IMR-90 (cell line): ENCODE measurements around the gene FAF1. TPM values are rescaled to one million over a fixed set of nuclear protein-coding genes. Genes with fewer than 3 reads are reported as not detected.

Experiments
- ATAC-seq: fragments of 200-7000 bp; cut with Tn5 transposase; 2 replicates; pipeline ENCODE4 v1.9.1; 2020; ENCODE audit warnings: low read depth, mild to moderate bottlenecking, moderate library complexity
- BruUV-seq: library from RNA; stranded (reverse); fragments of 400-500 nt; replicated peaks from 2 replicates; lab custom pipeline; 2021; lab: Mats Ljungman, UMichigan
- CTCF ChIA-PET: fragments of 300-600 bp; formaldehyde crosslinking; extraction: SDS; loops from one replicate; lab custom pipeline; 2021; ENCODE audit warnings: antibody characterized with exemption; lab: Yijun Ruan, JAX
- POLR2A ChIA-PET: fragments of 300-600 bp; sonication (Branson Sonifier 250); formaldehyde crosslinking; loops from one replicate; lab custom pipeline; 2022; ENCODE audit warnings: antibody characterized with exemption; ENCODE audit not compliant: unreplicated experiment; lab: Charles Lee
- DNase-seq: peaks from one replicate; pipeline ENCODE4 v3.0.0; 2013
- H2AFZ ChIP-seq: replicated peaks from 2 replicates; pipeline ENCODE3; 2013; ENCODE audit warnings: low read length, mild to moderate bottlenecking; ENCODE audit not compliant: poor library complexity
- H2AK5ac ChIP-seq: 2 replicates; pipeline ENCODE4 v1.6.1; 2013; ENCODE audit warnings: low read depth, low read length, inconsistent platforms
- H2AK9ac ChIP-seq: replicated peaks from 2 replicates; pipeline ENCODE3; 2013; ENCODE audit warnings: mild to moderate bottlenecking, low read depth, low read length, moderate library complexity; ENCODE audit not compliant: poor library complexity
- H2BK120ac ChIP-seq: 2 replicates; pipeline ENCODE4 v1.6.1; 2013; ENCODE audit warnings: low read depth, low read length, inconsistent platforms
- H2BK15ac ChIP-seq: 3 replicates; pipeline ENCODE4 v1.6.1; 2013; ENCODE audit warnings: low read depth, low read length, inconsistent platforms
- H2BK20ac ChIP-seq: 2 replicates; pipeline ENCODE4 v1.6.1; 2013; ENCODE audit warnings: low read depth, mild to moderate bottlenecking, inconsistent platforms, low read length, moderate library complexity
- H2BK5ac ChIP-seq: 2 replicates; pipeline ENCODE4 v1.6.1; 2013; ENCODE audit warnings: mild to moderate bottlenecking, low read depth, low read length, inconsistent platforms; ENCODE audit not compliant: poor library complexity, severe bottlenecking
- H3K14ac ChIP-seq: replicated peaks from 2 replicates; pipeline ENCODE4 v1.6.1; 2013; ENCODE audit warnings: low read depth, low read length, inconsistent platforms
- H3K18ac ChIP-seq: 2 replicates; pipeline ENCODE4 v1.6.1; 2013; ENCODE audit warnings: low read depth, low read length, control low read depth
- H3K23ac ChIP-seq: 2 replicates; pipeline ENCODE4 v1.6.1; 2013; ENCODE audit warnings: low read depth, low read length, inconsistent platforms
- H3K27ac ChIP-seq: 2 replicates; pipeline ENCODE4 v1.5.1; 2013; ENCODE audit warnings: mild to moderate bottlenecking, control low read depth, low read length; ENCODE audit not compliant: insufficient read depth
- H3K27me3 ChIP-seq: 2 replicates; pipeline ENCODE4 v1.6.1; 2013; ENCODE audit warnings: low read length; ENCODE audit not compliant: control insufficient read depth, insufficient read depth
- H3K36me3 ChIP-seq: 2 replicates; pipeline ENCODE4 v1.6.1; 2013; ENCODE audit warnings: low read length, mixed read lengths; ENCODE audit not compliant: control insufficient read depth, insufficient read depth
- H3K4ac ChIP-seq: 2 replicates; pipeline ENCODE4 v1.6.1; 2013; ENCODE audit warnings: low read depth, low read length, inconsistent platforms
- H3K4me1 ChIP-seq: 2 replicates; pipeline ENCODE4 v1.6.1; 2013; ENCODE audit warnings: low read length, mixed read lengths; ENCODE audit not compliant: control insufficient read depth, insufficient read depth
- H3K4me2 ChIP-seq: 2 replicates; pipeline ENCODE4 v1.6.1; 2013; ENCODE audit warnings: low read depth, mild to moderate bottlenecking, control low read depth, low read length, moderate library complexity
- H3K4me3 ChIP-seq: 2 replicates; pipeline ENCODE4 v1.5.1; 2013; ENCODE audit warnings: low read depth, mild to moderate bottlenecking, control low read depth, low read length, moderate library complexity; ENCODE audit not compliant: insufficient read depth
- H3K56ac ChIP-seq: 2 replicates; pipeline ENCODE4 v1.6.1; 2013; ENCODE audit warnings: low read length, inconsistent platforms; ENCODE audit not compliant: insufficient read depth; ENCODE audit errors: extremely low read depth
- H3K79me1 ChIP-seq, 2 experiments: 2 replicates each; pipeline ENCODE4 v1.6.1; 2013; ENCODE audit warnings: low read length in 2 of 2, inconsistent platforms in 1 of 2, low read depth in 1 of 2
- H3K9ac ChIP-seq: 2 replicates; pipeline ENCODE4 v1.6.1; 2013; ENCODE audit warnings: low read depth, low read length, control low read depth
- H3K9me1 ChIP-seq: 2 replicates; pipeline ENCODE4 v1.6.1; 2013; ENCODE audit warnings: low read length, inconsistent platforms; ENCODE audit not compliant: insufficient read depth
- H3K9me3 ChIP-seq: 2 replicates; pipeline ENCODE4 v1.6.1; 2013; ENCODE audit warnings: low read length; ENCODE audit not compliant: control insufficient read depth, insufficient read depth
- H4K20me1 ChIP-seq: 2 replicates; pipeline ENCODE4 v1.6.1; 2013; ENCODE audit warnings: low read length, inconsistent platforms; ENCODE audit not compliant: insufficient read depth
- H4K5ac ChIP-seq: 2 replicates; pipeline ENCODE4 v1.6.1; 2013; ENCODE audit warnings: mild to moderate bottlenecking, low read depth, low read length, control low read depth
- H4K8ac ChIP-seq, 2 experiments: 2 replicates each; pipeline ENCODE4 v1.6.1; 2013; ENCODE audit warnings: low read depth in 2 of 2, low read length in 2 of 2, control low read depth in 1 of 2, inconsistent platforms in 1 of 2
- H4K91ac ChIP-seq: 2 replicates; pipeline ENCODE4 v1.6.1; 2013; ENCODE audit warnings: low read depth, low read length, inconsistent platforms; ENCODE audit not compliant: insufficient read depth
- BHLHE40 ChIP-seq: fragments of 150-350 bp; IDR thresholded peaks from 2 replicates; pipeline ENCODE4 v1.6.1; 2016; ENCODE audit warnings: mild to moderate bottlenecking, low read depth, low read length
- NFE2L2 ChIP-seq: fragments of 150-350 bp; IDR thresholded peaks from 2 replicates; pipeline ENCODE4 v1.6.1; 2016; ENCODE audit warnings: low read depth, mild to moderate bottlenecking, low read length
- WGBS, 2 experiments: methylation state at CpG; one replicate each; pipeline versions ENCODE4 v1.1.5 to v1.1.7; 2013; ENCODE audit warnings: missing lambda C conversion rate in 2 of 2; ENCODE audit not compliant: insufficient read length in 1 of 2; ENCODE audit errors: extremely low coverage in 2 of 2; 5-methylcytosine and 5-hydroxymethylcytosine counted together
- dilution Hi-C: fragments of 300-500 bp; cut with HindIII; formaldehyde crosslinking; loops from one replicate; pipeline ENCODE4 v1.14.3; 2018; ENCODE audit warnings: low sequenced_read_pairs; ENCODE audit not compliant: unreplicated experiment
- in situ Hi-C: fragments of 300-500 bp; cut with MboI; formaldehyde crosslinking; loops from 3 replicates; pipeline ENCODE4 v1.14.3; 2019; ENCODE audit warnings: low sequenced_read_pairs, inconsistent platforms, mixed read lengths
- intact Hi-C: fragments of 100-400 bp; cut with micrococcal nuclease; formaldehyde crosslinking; loops from 2 replicates; pipeline ENCODE4 v1.10.0; 2022
- polyA plus RNA-seq, 3 experiments: library from polyadenylated mRNA; depleted of rRNA; stranded (reverse); fragments of >200 nt; gene quantifications; 2 replicates each; pipeline ENCODE4 v1.2.3, GENCODE V29; 2012; ENCODE audit warnings: low replicate concordance in 1 of 3
- total RNA-seq: library from RNA; depleted of rRNA; stranded (reverse); fragments of >200 nt; gene quantifications from 2 replicates; pipeline ENCODE4 v1.2.3, GENCODE V29; 2012

Gene FAF1
- total and polyA plus RNA-seq, 2 of the 4 experiments (the other 2 are of a cell fraction): 18.8 to 72.9 TPM

- Histone ChIP-seq H4K5ac (no peak overlapping the region), H2AFZ (no peak overlapping the region), H4K20me1 (no peaks in the 10 kb centered on the region), H2BK120ac (no peak overlapping the region), H2AK9ac (no peak overlapping the region), H3K27ac (no peak overlapping the region), H3K56ac (no peak overlapping the region), H2BK5ac (no peak overlapping the region), H3K9me3 (no peaks in the 10 kb centered on the region), H3K4me2 (no peak overlapping the region), H2BK15ac (no peak overlapping the region), H3K4ac (no peak overlapping the region), H3K14ac (no peak overlapping the region), H2AK5ac (no peak overlapping the region), H4K8ac (no peak overlapping the region), H2BK20ac (no peak overlapping the region), H3K9ac (no peak overlapping the region), H3K4me1 (no peaks in the 10 kb centered on the region), H3K23ac (no peak overlapping the region), H3K4me3 (no peak overlapping the region), H3K27me3 (no peaks in the 10 kb centered on the region), H3K79me1 (peaks cover 14% of the 10 kb centered on the region in 2 experiments), H3K36me3 (no peaks in the 10 kb centered on the region), H4K91ac (no peak overlapping the region), H3K9me1 (peaks cover 2% of the 10 kb centered on the region; the same call in 1 of the 2 replicates), H3K18ac (no peak overlapping the region)
- in situ Hi-C loops (no loop called here), intact Hi-C loops (no loop called here), dilution Hi-C loops (no loop called here)
- DNase-seq (no peak), ATAC-seq (no peak)
- TF ChIP-seq BHLHE40 (no peak), NFE2L2 (no peak)
- ChIA-PET POLR2A (no interaction called here), CTCF (interaction anchor here (0.6 to 0.7 kb wide), 2 partner anchors 40 to 57 kb away, joined by 3 read pairs; no protein-coding TSS in a partner anchor)
- WGBS, 2 experiments: no CpG with 5 or more reads among the region's 1 CpG
- no TSS peak for BruUV-seq
These were observed 127.9 kb downstream of the FAF1 start for GRCh38 chr1:50832167-50832566.
